MM.1S (cell line): ENCODE measurements around the gene DCDC2.

ENCODE experiments used
- DNase-seq: peaks from one replicate; pipeline ENCODE4 v3.0.0-alpha.2; 2015
- H2AFZ ChIP-seq: fragments of 300-600 bp; sonication (generic); 2 replicates; pipeline ENCODE4 v1.6.0; 2016; ENCODE audit warnings: antibody characterized with exemption, low read length
- H3F3A ChIP-seq: fragments of 300-600 bp; sonication (generic); 2 replicates; pipeline ENCODE4 v1.6.1; 2016; ENCODE audit warnings: mild to moderate bottlenecking, antibody characterized with exemption, low read length, moderate library complexity, mixed read lengths; ENCODE audit not compliant: insufficient read depth
- H3K27ac ChIP-seq: fragments of 300-600 bp; sonication (generic); 2 replicates; pipeline ENCODE4 v1.5.1; 2016; ENCODE audit warnings: mild to moderate bottlenecking, low read length
- H3K27me3 ChIP-seq: fragments of 300-600 bp; sonication (generic); replicated peaks from 2 replicates; pipeline ENCODE4 v1.6.0; 2016; ENCODE audit warnings: low read length; ENCODE audit not compliant: insufficient read depth
- H3K36me3 ChIP-seq: fragments of 300-600 bp; sonication (generic); replicated peaks from 2 replicates; pipeline ENCODE4 v1.6.1; 2016; ENCODE audit warnings: mild to moderate bottlenecking, low read length, mixed read lengths; ENCODE audit not compliant: insufficient read depth
- H3K4me1 ChIP-seq: fragments of 300-600 bp; sonication (generic); 2 replicates; pipeline ENCODE4 v1.6.1; 2016; ENCODE audit warnings: low read length, mixed read lengths
- H3K4me2 ChIP-seq: fragments of 300-600 bp; sonication (generic); 2 replicates; pipeline ENCODE4 v1.6.0; 2016; ENCODE audit warnings: low read depth, low read length
- H3K4me3 ChIP-seq: fragments of 300-600 bp; sonication (generic); 2 replicates; pipeline ENCODE4 v1.5.1; 2016; ENCODE audit warnings: low read length, mixed read lengths
- H3K79me2 ChIP-seq: fragments of 300-600 bp; sonication (generic); 2 replicates; pipeline ENCODE4 v1.6.1; 2016; ENCODE audit warnings: mixed run types, low read length, mixed read lengths
- H3K9ac ChIP-seq: fragments of 300-600 bp; sonication (generic); 2 replicates; pipeline ENCODE4 v1.6.1; 2016; ENCODE audit warnings: low read length, mixed read lengths
- H3K9me2 ChIP-seq: fragments of 300-600 bp; sonication (generic); replicated peaks from 2 replicates; pipeline ENCODE4 v1.6.1; 2016; ENCODE audit warnings: mild to moderate bottlenecking, low read length, mixed read lengths; ENCODE audit not compliant: insufficient read depth
- H3K9me3 ChIP-seq: fragments of 300-600 bp; sonication (generic); replicated peaks from 2 replicates; pipeline ENCODE4 v1.6.1; 2016; ENCODE audit warnings: mild to moderate bottlenecking, low read length, mixed read lengths; ENCODE audit not compliant: insufficient read depth
- H4K20me1 ChIP-seq: fragments of 300-600 bp; sonication (generic); 2 replicates; pipeline ENCODE4 v1.6.1; 2016; ENCODE audit warnings: mild to moderate bottlenecking, low read length, moderate library complexity, mixed read lengths; ENCODE audit not compliant: insufficient read depth
- EZH2 ChIP-seq: fragments of 300-600 bp; sonication (generic); optimal IDR thresholded peaks from 2 replicates; pipeline ENCODE3; 2017; ENCODE audit warnings: low read depth, mild to moderate bottlenecking, antibody characterized with exemption, low read length, mixed read lengths
- EZH2phosphoT487 ChIP-seq: fragments of 300-600 bp; sonication (generic); IDR thresholded peaks from 2 replicates; pipeline ENCODE4 v1.6.1; 2018; ENCODE audit warnings: antibody characterized with exemption, low read length
- TF ChIP-seq, protein P1 (sequence below): fragments of 300-600 bp; sonication (generic); IDR thresholded peaks from 2 replicates; pipeline ENCODE4 v1.5.1; 2016; ENCODE audit warnings: antibody characterized with exemption, low read length, mixed read lengths

Gene DCDC2

DNA sequence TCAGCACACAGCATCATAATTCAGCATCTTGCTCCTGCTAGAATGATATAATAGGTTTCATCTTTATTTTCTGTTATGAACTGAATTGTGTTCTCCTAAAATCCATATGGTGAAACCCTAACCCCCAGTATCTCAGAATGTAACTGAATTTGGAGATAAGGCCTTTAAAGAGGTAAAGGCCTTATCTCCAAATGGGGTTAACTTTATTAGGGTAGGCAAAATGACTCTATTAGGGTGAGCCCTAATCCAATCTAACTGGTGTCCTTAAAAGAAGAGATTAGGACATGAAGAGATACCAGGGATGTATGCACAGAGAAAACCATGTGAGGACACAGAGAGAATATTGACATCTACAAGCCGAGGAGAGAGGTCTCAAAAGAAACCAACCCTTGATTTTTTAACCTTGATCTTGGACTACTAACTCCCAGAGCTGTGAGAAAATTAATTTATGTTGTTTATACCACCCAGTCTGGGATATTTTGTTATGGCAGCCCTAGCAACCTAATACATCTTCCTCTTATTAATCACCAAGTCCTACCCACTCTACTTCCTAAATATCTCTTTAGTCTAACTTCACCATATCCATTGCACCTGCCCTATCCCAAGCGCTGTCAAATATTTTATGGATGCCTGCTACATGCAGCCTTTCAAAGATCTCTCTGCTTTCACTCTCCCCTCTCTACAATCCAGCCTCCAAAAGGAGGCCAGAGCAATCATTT, 36.4 kb upstream of the DCDC2 start:
- Histone ChIP-seq H4K20me1 (no peaks in the 10 kb centered on the region), H3K27me3 (no peaks in the 10 kb centered on the region), H2AFZ (no peak overlapping the region), H3K9ac (no peak overlapping the region), H3K9me3 (no peaks in the 10 kb centered on the region), H3K4me2 (no peak overlapping the region), H3K36me3 (no peaks in the 10 kb centered on the region), H3K27ac (no peak overlapping the region), H3F3A (no peaks in the 10 kb centered on the region), H3K4me3 (no peak overlapping the region), H3K9me2 (no peaks in the 10 kb centered on the region), H3K4me1 (no peaks in the 10 kb centered on the region), H3K79me2 (no peaks in the 10 kb centered on the region)
- TF ChIP-seq, protein P1, sequence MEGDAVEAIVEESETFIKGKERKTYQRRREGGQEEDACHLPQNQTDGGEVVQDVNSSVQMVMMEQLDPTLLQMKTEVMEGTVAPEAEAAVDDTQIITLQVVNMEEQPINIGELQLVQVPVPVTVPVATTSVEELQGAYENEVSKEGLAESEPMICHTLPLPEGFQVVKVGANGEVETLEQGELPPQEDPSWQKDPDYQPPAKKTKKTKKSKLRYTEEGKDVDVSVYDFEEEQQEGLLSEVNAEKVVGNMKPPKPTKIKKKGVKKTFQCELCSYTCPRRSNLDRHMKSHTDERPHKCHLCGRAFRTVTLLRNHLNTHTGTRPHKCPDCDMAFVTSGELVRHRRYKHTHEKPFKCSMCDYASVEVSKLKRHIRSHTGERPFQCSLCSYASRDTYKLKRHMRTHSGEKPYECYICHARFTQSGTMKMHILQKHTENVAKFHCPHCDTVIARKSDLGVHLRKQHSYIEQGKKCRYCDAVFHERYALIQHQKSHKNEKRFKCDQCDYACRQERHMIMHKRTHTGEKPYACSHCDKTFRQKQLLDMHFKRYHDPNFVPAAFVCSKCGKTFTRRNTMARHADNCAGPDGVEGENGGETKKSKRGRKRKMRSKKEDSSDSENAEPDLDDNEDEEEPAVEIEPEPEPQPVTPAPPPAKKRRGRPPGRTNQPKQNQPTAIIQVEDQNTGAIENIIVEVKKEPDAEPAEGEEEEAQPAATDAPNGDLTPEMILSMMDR, result no peak
- DNase-seq, result no peak

DNA sequence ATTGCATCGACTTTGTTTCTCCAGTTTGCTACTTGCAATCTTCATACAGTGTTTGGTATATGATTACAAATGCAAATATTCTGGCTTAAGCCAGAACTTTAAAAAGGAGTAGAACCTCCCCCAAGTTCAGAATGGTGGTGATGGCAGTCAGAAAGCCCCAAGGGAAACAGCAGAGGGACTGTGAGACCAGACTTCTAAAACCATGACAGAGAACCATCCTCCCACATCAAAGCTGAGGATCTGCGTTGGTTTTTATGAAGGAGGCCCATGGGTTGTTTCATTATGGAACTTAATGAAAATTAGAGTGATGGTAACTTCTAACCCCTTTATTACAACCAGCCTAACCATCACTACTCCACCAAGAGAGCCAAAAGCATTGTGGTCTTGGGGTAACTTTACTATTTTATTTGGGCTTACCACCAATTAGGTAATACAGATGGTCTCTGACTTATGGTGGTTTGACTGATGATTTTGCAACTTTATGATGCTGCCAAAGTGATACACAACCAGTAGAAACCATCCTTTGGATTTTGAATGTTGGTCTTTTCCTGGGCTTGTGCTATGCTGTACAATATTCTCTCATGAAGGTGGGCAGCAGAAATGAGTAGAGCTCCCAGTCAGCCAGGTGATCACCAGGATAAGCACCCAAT, 34.0 kb upstream of the DCDC2 start:
- Histone ChIP-seq H3K27me3 (no peaks in the 10 kb centered on the region), H3K9me2 (no peaks in the 10 kb centered on the region), H3K27ac (no peak overlapping the region), H3K9ac (no peak overlapping the region), H3K4me3 (no peak overlapping the region), H3F3A (no peaks in the 10 kb centered on the region), H2AFZ (no peak overlapping the region), H3K36me3 (no peaks in the 10 kb centered on the region), H3K4me2 (no peak overlapping the region), H3K79me2 (no peaks in the 10 kb centered on the region), H3K4me1 (no peaks in the 10 kb centered on the region), H4K20me1 (no peaks in the 10 kb centered on the region), H3K9me3 (no peaks in the 10 kb centered on the region)
- no peak for DNase-seq
- TF ChIP-seq EZH2 (no peak), EZH2phosphoT487 (no peak)
- TF ChIP-seq, protein P1, result no peak

DNA sequence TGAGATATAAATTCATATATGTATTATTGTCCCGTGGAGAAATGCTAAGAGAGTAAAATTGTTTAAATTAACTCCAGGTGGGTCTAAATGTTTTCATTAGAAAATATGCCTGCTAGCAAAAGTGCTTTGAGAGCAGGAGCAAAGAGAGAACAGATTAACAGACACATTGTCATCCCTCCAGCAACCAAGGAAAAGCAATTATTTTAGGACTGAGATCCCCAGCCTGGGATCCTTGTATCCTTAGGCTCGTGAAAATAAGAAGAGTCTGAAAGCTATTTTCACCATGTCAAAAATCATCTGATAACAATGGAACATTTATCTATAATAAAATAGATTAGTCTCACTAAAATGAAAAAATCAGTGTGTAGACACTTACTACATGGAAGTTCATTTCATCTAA, 33.3 kb upstream of the DCDC2 start:
- H3K4me2 ChIP-seq, result no peak overlapping the region
- H3K27ac ChIP-seq, result no peak overlapping the region
- H3K9me2 ChIP-seq, result no peaks in the 10 kb centered on the region
- no peak for DNase-seq
- no peaks in the 10 kb centered on the region for H4K20me1 ChIP-seq
- TF ChIP-seq, protein P1, result no peak
- no peaks in the 10 kb centered on the region for H3K79me2 ChIP-seq
- H3K27me3 ChIP-seq, result no peaks in the 10 kb centered on the region
- H3K9ac ChIP-seq, result no peak overlapping the region
- no peak overlapping the region for H2AFZ ChIP-seq
- H3K4me1 ChIP-seq, result no peaks in the 10 kb centered on the region
- no peak overlapping the region for H3K4me3 ChIP-seq
- no peaks in the 10 kb centered on the region for H3K36me3 ChIP-seq
- no peaks in the 10 kb centered on the region for H3F3A ChIP-seq
- H3K9me3 ChIP-seq, result no peaks in the 10 kb centered on the region
